ENCODE measurements around the gene SLCO2A1.

The SLCO2A1 gene

GRCh38 chr3:134033315-134033996 is 3.7 kb upstream of the SLCO2A1 start:
- no peak for DNase-seq

GRCh38 chr3:134031348-134031915 is 1.7 kb upstream of the SLCO2A1 start:
- no peak for DNase-seq

DNA sequence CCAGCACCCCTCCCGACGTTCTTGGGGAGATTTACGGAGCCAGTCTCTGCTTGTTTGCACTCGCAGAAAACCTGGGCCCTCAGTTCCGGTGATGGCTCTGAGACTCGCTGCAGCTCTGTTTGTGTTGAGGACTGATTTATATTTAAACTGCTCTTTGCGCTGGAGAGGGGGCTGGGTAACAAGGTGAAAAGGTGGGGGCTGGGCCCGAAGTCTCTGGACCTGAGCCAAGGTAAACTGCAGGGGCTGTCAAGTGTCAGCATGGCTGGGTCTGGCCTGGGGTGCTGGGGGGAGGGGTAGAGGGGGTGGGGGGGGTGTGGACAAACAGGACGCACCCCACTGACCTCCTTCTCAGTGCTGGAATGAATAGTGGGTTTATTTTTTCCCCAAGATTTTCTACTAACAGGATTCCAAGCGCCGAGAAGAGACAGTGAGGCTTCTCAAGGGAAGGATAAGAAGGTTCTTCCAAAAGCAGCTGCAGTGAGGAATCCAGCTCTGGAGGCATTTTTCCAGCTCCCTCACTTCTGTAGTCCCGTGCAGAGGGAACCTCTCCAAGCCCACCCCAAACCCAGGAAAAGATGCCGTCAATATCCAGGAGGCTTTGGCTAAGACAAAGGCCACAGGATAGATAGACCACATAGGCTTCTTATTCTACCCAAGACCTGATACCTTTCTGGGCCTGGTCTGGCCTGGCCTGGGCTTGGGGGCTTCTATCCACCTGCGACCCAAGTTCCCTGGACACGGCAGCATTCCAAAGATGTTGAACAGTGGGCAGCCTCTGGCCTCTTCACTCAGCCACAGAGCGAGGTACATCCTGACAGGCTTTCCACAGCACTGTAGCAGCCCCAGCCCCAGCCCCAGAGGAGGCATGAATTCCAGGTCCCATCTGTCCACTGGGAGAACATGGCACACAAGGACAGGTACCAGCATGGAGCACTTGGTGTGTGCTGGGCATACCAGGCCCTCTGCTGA is 938 bp upstream of the SLCO2A1 start:
- DNase-seq: no peak

DNA sequence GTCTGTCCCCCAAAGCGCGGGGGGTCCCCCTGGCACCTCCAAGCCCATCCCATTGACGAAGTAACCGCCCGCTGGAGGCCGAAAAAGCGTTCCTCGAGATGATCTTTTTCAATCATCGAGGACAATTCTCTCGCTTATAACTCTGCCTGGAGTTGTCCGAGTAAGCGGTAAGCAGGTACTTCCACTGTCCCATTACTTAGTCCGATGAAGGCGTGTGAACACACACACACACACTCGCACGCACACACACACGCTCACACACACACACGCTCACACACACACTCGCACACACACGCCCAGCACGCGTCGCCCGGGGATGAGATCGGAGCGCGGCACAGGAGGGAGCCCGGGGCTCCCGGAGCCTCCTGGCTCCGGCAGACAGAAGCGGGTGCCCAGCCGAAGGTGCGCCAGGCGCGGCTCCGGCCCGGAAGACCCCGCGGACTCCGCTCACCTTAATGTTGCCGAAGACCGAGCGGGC is 430 bp downstream of the SLCO2A1 start:
- DNase-seq: no peak

- no peak for DNase-seq
Observed at GRCh38 chr3:134028486-134029255, 1.1 kb downstream of the SLCO2A1 start.

GRCh38 chr3:134027631-134028030 is 2.1 kb downstream of the SLCO2A1 start:
- DNase-seq: no peak

GRCh38 chr3:134020135-134020680 is 9.5 kb downstream of the SLCO2A1 start:
- DNase-seq: no peak

- no peak for DNase-seq
Observed at GRCh38 chr3:134018850-134019249, 10.9 kb downstream of the SLCO2A1 start.

DNA sequence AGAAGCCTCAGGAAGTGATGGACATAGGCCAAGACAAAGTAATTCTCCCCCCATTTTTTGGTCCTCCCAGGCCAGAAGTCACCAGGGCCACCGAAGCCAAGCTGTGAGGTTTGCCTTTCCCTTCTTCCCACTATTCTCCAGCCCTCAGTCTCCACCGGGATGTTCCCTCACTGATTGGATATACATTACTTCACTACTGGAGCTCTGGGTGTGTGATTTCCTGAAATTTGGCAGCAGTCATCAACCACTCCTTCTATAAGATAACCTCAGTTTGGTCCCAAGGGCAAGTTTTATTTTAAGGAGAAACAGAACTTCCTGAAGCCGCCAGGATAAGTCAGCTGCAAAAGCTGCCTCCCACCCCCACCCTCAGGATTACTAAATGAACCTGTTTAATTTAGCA is 11.3 kb downstream of the SLCO2A1 start:
- DNase-seq: no peak

DNA sequence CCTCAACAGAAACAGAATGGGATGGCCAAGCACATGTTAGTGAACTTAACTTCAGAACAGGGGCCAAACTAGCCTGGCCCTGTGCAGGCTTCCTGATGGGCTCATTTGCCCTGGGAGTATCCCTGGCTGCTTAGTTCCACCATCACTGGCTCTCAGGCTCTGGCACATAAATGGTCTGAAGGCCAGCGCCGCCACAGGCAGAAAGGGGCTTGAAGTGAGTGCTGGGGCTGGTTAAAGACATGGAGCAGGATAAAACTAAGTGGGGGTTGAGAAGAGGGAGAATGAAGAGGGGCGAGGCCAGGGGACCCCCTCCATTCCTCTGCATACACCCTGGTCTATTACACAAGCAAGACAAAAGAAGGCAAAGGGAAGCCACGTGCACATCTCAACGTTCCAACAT is 12.2 kb downstream of the SLCO2A1 start:
- DNase-seq: no peak

DNA sequence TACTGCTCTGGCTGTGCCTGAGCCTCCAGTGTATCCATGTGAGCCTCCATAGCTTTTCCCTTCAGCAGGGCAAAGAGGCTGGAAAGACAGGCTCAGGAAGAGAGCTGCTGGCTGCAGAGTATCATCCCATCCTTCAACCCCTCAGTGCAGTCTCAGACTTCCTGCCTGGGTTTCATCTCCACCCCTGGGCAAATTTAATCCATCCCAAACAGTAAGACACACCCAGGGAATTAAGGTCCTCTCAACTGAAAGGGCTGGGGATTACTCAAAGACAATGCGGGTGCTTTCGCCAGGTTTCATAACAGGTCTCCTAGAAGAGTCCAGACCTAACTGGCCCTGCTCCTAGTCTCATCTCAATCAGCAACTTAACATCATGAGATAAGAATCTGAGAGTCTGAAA is 15.5 kb downstream of the SLCO2A1 start:
- DNase-seq: no peak

GRCh38 chr3:134013280-134013679 is 16.4 kb downstream of the SLCO2A1 start:
- no peak for DNase-seq

DNA sequence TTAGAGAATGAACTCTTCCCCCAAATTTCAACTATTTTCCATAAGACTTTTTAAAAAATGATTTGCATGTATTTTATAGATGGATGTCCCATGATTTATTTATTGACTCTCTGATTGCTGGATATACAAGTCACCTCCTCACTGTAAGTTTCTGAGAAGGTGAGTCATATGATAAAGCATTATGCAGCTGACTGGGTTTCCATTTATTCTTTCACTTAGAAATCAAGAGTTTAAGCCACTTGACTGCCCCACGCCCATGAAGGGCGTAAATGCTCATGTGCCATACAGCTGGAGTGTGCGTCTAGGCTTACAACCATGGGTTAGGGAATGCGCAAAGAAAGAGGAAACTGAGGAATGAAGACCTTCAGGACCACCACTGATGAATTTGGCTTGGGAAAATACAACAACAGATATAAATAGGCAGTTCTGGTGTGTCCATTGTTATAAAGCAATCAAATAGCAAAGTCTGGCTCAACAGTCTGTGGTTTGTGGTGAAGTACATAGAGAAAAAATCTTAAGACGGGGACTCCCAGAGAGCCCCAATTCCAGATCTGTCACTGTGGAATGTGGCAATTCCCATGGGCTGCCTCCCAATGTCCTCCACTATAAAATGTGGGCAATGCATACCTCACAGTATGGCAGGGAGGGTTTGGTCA is 20.3 kb downstream of the SLCO2A1 start:
- DNase-seq: no peak

DNA sequence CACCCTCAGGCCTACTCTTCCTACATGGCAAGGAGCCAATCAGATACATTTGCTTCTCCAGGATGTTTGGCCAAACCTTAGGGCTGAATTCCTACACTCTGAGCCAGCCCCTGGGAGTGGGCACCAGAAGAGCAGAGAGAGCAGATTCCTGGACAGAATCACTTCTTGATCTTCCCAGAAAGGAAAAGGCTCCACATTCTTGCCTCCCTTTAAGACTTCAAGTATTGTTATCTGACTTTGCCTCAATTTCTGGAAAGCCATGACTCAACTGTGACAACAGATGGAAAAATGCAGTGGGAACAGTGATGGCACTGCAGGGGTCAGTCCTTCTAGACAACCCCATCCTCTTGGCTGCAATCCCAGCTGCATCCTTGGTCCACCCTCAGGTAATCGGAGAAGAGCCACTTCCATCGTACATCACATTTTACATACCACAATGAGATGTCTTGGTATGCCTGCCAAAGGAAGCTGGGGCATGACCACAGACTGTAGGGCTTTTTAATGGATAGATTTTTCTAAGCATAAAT is 21.0 kb downstream of the SLCO2A1 start:
- no peak for DNase-seq

DNA sequence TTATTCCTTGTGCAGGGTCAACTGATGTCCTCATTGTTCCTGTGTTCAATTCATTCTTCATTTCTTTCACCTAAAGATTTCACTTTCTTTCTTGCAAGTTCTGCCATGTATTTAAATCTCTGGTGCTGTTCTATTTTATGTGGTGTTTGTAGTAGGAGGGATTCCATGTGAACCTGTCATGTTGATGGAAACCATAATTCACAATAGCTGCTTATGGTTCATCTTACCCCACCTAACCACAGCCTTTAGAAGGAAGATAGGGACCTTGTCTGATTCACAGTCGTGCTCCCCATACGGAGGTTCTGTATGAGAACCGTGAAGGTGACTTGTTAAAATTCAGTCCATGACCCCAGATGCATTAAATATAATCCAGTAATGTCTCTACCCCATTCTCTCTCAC is 21.9 kb downstream of the SLCO2A1 start:
- DNase-seq: no peak

DNA sequence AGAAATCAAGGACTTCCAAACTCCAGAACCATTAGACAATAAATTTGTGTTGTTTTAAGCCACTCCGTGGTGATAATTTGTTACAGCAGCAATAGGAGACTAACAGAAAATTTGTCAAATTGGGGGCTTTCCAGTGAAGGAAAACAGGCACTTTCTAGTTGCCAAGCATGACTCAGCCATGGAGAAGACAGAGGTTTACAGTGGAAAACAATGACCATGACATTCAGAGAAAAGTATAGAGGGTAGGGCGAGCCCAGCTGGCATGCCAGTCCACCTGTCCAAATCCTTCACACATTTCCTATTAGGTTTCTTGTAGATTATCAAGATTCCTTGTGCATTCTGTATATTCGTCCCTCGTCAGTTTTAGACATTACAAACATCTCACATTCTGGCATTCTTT is 24.9 kb downstream of the SLCO2A1 start:
- no peak for DNase-seq

DNA sequence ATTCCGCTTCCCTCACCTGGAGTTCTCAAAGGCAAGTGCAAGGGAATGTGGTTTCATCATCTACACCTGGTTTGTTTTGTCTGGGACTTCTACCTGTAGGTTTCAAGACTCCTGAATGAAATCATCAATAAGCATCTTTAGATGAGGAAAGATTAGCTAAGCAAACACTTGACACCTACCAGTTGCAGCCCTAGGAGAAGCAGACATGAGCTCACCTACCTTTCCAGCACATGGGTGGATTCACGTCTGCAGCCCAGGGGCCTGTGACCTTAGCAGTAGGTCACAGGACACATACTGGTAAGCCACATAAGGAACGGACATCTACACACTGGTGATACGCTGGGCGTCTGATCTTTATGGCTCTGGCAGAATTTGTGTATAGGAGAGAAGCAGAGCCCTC is 26.7 kb downstream of the SLCO2A1 start:
- DNase-seq: no peak

- no peak for DNase-seq
Observed at GRCh38 chr3:134002306-134002705, 27.4 kb downstream of the SLCO2A1 start.

- no peak for DNase-seq
Observed at GRCh38 chr3:134001251-134001650, 28.5 kb downstream of the SLCO2A1 start.

DNA sequence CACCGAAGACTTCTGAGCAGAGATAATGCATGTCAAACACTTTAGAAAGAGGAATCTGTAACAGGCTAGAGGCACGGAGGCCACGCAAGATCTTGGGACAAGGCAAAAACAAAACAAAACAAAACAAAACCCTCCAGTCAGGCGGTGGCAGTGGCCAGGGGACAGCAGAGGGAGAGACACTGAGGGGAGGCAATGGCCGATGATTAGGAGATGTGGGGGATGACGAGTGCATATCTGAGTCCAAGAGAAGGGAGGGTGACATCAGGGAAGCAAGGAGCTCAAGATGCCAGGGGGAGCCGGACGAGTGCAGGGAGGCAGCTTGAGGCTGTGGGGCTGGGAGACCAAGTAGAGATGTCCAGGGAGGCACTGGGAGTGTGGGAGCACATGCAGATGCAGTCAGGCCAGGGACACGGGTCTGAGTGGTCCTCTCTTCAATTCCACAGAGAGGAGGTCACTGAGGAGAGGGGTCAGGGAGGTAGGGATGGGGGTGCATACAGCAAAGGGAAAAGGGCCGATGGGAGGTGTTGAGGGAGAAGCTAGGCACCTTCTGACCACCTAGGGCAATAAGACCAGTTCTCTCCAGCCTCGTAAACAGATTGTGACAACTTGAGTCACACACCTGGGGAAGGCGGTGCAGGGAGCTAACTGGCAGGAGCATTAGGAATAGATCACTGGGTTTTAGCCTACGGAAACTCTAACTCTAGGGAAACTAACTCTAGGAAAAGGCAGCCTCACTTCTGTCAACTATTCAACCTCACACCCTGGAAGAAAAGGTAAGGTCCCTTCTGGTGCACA is 29.6 kb downstream of the SLCO2A1 start:
- no peak for DNase-seq

GRCh38 chr3:133998691-133999241 is 31.0 kb downstream of the SLCO2A1 start:
- DNase-seq: no peak

Measured in CD4-positive, alpha-beta T cell treated with Interleukin-6 for 4 hours (primary cell).